ENCODE data around the gene MGAT4B. TPM values are rescaled to one million over a fixed set of nuclear protein-coding genes. Genes with fewer than 3 reads are reported as not detected.

MGAT4B gene
- 131 to 133 TPM (median 131 TPM) in 3 replicates for total RNA-seq

DNA sequence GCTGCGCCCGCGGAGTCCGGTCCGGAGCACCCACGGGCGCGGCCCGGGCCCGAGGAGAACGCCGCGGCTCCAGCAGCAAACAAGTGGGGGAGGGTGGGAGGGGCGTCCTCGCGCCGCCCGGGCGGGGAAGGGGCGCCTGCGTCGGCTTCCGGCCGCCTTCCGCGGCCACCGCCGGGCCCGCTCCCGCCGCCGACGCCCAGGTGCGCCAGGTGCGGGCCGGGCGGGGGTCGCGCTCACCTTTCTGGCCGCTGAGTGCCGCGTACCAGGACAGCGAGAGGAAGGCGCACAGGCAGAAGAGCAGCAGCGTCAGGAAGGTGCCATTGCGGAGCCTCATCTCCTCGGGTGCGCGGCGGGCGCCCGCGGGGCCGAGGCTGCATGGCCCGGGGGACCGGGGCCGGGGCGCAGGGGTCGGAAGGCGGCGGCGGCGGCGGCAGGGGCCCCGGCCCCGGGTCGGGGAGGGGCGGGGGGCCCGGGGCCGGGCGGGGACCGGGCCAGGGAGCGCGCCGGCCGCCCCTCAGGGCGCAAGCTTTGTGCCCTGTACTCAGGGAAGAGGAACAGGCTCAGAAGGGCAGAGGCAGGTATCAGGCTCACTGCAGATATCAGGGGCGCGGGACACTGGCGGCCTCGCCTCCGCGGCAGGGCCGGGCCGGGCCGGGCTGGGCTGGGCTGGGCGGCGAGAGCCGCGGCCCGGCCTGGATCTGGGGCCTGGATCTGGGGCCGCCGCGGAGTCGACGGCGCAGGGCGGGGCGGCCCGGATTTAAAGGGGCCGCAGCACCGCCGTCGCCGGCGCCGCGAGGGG lies at the start of gene MGAT4B:
MGAT4B (minus strand) TSS at position 617 of the 799 bp plus-strand sequence; CDS start at position 334, 283 bp downstream.
- Mint-ChIP-seq H3K4me1 (peaks cover 29% of the 10 kb centered on the region), H3K4me3 (peak within 1 kb of the TSS; percentile 73), H3K9me3 (no peaks in the 10 kb centered on the region), H3K27ac (no peak within 1 kb of the TSS), H3K36me3 (peaks cover 4% of the 10 kb centered on the region), H3K27me3 (ENCODE audit: low read depth) (no peaks in the 10 kb centered on the region)
- peak in 1 of 2 experiments; percentile 67 for DNase-seq (ENCODE audit: low spot score in 2 of 2, unreplicated experiment in 2 of 2)
- TF ChIP-seq, protein P1, sequence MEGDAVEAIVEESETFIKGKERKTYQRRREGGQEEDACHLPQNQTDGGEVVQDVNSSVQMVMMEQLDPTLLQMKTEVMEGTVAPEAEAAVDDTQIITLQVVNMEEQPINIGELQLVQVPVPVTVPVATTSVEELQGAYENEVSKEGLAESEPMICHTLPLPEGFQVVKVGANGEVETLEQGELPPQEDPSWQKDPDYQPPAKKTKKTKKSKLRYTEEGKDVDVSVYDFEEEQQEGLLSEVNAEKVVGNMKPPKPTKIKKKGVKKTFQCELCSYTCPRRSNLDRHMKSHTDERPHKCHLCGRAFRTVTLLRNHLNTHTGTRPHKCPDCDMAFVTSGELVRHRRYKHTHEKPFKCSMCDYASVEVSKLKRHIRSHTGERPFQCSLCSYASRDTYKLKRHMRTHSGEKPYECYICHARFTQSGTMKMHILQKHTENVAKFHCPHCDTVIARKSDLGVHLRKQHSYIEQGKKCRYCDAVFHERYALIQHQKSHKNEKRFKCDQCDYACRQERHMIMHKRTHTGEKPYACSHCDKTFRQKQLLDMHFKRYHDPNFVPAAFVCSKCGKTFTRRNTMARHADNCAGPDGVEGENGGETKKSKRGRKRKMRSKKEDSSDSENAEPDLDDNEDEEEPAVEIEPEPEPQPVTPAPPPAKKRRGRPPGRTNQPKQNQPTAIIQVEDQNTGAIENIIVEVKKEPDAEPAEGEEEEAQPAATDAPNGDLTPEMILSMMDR (IDR thresholded peaks at IDR 0.05; ENCODE audit: unreplicated experiment), result no peak

DNA sequence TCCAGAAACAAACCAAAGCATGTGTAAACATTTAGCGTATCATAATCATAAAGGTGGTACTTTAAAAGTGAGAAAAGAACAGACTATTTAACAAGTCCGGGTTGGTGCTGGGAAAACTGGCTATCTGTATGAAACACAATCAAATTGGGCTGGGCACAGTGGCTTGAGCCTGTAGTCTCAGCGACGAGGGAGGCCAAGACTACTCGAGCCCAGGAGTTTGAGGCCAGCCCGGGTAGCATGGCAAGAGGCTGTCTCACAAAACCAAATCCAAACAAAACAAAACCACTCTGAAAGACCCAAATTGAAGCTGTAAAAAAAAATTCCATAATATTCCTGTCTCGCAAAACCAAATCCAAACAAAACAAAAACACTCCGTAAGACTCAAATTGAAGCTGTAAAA lies 47.7 kb upstream of the MGAT4B start:
- Mint-ChIP-seq H3K4me3 (no peak overlapping the region), H3K36me3 (peaks cover 16% of the 10 kb centered on the region), H3K27me3 (ENCODE audit: low read depth) (no peaks in the 10 kb centered on the region), H3K9me3 (no peaks in the 10 kb centered on the region), H3K4me1 (peaks cover 7% of the 10 kb centered on the region), H3K27ac (no peak overlapping the region)
- DNase-seq (ENCODE audit: low spot score in 2 of 2, unreplicated experiment in 2 of 2), result no peak
- TF ChIP-seq, protein P1 (IDR thresholded peaks at IDR 0.05; ENCODE audit: unreplicated experiment), result no peak

DNA sequence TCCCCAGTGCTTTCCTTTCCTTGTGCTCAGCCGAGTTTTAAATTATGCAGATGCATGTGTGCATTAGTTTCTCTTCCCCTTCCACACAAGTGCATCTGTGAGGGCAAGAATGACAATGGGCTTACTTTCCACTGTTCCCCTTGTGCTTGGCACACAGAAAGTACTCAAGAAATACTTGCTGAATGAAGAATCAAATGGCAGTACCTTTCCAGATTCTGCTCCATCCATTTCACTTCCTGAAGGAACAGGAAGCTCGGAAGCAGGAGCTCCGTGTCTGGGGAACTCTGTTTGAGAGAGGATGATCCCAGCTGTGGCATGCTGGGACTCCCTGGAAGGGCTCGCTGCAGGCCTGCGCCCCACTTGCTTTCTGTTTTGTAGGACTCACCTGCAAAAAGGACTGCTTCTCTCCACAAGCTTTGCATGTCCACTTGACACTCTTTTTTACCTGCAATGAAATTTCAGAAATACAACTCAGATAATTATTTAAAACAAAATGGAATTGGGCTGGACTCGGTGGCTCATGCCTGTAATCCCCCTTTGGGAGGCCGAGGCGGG lies 46.4 kb upstream of the MGAT4B start:
- no peak for DNase-seq (ENCODE audit: low spot score in 2 of 2, unreplicated experiment in 2 of 2)
- H3K27ac Mint-ChIP-seq, result no peak overlapping the region
- TF ChIP-seq, protein P1 (IDR thresholded peaks at IDR 0.05; ENCODE audit: unreplicated experiment), result no peak
- H3K36me3 Mint-ChIP-seq, result peaks cover 16% of the 10 kb centered on the region
- peaks cover 5% of the 10 kb centered on the region for H3K4me1 Mint-ChIP-seq
- no peaks in the 10 kb centered on the region for H3K27me3 Mint-ChIP-seq (ENCODE audit: low read depth)
- no peaks in the 10 kb centered on the region for H3K9me3 Mint-ChIP-seq
- H3K4me3 Mint-ChIP-seq, result no peak overlapping the region

DNA sequence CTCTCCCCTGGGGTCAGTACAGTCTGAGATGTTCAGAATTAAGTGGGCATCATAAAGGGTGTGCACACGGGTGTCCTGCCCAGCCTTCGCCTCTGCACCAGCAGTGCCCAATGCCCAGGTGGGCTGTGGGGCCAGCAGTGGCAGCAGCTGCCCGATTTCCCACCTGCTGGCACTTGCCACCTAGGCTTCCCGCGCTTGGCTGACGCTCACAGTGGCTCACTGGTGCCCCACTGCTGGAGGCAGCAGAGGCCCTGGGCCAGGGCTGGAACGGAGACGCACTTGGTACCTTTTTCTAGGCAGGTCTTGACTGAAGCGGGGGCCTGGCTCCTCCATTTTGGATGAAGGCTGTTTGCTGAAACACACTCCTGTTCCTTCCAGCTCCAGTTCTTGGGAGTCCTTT lies 35.0 kb upstream of the MGAT4B start:
- Mint-ChIP-seq H3K27me3 (ENCODE audit: low read depth) (no peaks in the 10 kb centered on the region), H3K4me3 (no peak overlapping the region), H3K27ac (no peak overlapping the region), H3K4me1 (no peaks in the 10 kb centered on the region), H3K36me3 (peaks cover 52% of the 10 kb centered on the region), H3K9me3 (peaks cover 12% of the 10 kb centered on the region)
- TF ChIP-seq, protein P1 (IDR thresholded peaks at IDR 0.05; ENCODE audit: unreplicated experiment), result no peak
- no peak for DNase-seq (ENCODE audit: low spot score in 2 of 2, unreplicated experiment in 2 of 2)

DNA sequence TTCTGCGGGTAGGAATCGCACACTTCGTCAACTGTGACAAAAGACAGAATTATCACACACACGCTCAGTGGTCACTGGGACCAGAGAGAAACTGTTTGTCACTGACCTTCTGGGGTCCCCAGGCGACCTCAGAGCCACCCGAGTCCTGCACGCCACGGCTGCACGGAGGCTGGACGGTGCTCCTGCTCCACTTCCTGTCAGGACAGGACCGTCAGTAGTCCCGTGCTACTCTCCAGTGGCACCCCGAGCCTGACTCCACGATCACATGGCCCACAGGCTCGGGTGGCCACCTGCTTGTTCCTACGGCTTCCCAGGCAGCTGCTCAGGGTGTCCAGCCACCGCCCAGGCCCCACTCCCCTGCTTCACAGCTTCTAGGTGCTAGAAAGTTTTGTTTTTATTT lies 34.1 kb upstream of the MGAT4B start:
- no peak for DNase-seq (ENCODE audit: low spot score in 2 of 2, unreplicated experiment in 2 of 2)
- H3K36me3 Mint-ChIP-seq, result peaks cover 52% of the 10 kb centered on the region
- H3K4me3 Mint-ChIP-seq, result no peak overlapping the region
- peaks cover 6% of the 10 kb centered on the region for H3K9me3 Mint-ChIP-seq
- H3K27ac Mint-ChIP-seq, result no peak overlapping the region
- no peaks in the 10 kb centered on the region for H3K4me1 Mint-ChIP-seq
- TF ChIP-seq, protein P1 (IDR thresholded peaks at IDR 0.05; ENCODE audit: unreplicated experiment), result no peak
- no peaks in the 10 kb centered on the region for H3K27me3 Mint-ChIP-seq (ENCODE audit: low read depth)

Measured in mesothelial cell of epicardium (in vitro differentiated cells).